Activated T-cell treated with anti-CD3 and anti-CD28 coated beads for 48 hours (primary cell): ENCODE data around the gene E2F3.

ENCODE experiments used
- DNase-seq: peaks from one replicate; pipeline ENCODE4 v3.0.0-alpha.2; 2020; ENCODE audit warnings: low read depth

The E2F3 gene

DNA sequence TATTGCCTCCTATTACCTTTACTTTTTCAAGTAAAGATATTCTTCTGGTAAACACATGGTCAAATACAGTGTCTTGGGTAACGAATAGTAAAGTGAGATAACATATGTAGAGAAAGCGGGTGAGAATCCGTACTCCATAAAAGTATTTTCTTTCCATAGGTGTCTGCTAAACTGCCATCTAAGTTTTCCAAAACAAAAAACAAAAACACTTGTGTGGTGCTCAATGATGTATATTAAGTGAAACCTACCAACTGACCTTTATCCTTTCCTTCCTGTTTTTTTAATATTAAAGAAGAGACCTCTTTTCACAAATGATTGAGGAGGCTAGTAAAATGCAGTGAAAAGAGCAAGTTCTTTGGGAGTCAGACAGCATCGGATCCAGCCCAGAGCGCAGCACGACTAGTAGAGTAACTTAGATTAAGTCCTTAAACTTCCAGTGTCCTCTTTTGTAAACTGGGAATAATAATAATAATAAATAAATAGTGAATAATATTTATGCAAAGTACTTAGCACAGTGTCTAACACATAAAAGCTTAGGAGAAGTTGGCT, 132.1 kb downstream of the E2F3 start:
- DNase-seq: no peak

DNA sequence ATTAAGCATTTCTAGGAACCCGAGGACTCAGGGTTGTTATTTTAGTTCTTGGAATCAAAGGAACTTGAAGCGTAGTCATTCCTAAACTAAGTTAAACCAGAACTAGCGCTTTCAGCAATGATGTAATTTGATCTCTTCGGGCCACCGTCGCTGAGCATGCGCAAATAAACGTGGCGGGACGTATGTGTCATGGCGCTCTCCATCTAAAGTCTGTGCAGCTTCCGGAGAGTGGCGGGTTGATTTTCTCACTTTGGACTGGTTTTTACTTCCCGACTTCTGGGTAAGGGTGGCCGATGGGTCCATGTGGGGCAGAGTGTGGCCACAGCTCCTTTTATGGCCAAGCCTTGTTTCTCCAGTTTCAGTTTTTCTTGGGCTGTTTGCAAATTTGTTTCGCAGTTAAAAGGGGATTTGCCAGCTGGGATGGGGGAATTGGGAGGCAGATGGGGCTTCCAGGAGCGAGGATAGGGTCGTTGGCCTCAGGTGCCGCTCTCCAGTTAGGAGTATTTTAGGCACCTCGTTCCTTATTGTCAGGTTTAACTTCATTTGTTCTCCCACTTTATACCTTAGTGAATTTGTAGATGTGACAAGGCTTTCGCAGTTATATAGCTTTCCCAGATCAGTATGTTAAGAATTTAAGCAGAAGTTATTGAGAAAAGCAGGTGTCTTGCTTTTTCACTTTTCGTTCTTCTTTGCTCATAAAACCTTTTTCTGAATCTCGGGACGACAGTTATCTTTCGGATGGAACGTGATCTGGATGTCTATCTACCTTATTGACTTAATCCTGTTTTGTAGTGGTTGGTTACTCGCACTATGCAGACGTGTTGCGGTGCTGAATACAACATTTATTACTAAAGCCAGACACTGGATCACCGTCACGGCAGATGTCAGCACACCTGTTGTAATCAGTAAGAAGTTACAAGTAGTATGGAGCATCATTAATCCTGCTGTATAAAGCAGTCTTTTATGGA, 132.9 kb downstream of the E2F3 start, which contains the start of gene CDKAL1:
Gene CDKAL1 (plus strand): TSS at position 163 of the 968 bp plus-strand sequence. CDS start 11,894 bp downstream, outside the sequence.
- DNase-seq: peak; percentile 81

GRCh38 chr6:20538131-20538662, 136.5 kb downstream of the E2F3 start:
- no peak for DNase-seq

DNA sequence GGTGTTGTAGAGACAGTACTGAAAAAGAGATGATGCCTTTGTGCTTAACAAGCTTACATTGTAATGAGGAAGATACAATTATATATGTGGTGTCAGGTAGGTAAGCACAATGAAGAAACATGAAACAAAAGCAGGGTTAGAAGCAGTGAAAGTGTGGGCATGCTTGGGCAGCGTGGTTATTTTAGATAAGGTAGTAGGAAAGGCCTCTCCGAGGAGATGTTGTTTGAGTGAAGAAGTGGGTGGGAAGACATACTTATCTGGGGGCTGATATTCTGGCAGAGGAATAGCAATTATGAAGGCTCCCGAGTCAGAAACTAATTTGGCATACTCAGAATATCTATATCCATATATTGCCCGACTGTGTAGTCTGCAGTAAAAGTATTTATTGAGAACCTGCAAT, 137.2 kb downstream of the E2F3 start:
- DNase-seq: no peak

DNA sequence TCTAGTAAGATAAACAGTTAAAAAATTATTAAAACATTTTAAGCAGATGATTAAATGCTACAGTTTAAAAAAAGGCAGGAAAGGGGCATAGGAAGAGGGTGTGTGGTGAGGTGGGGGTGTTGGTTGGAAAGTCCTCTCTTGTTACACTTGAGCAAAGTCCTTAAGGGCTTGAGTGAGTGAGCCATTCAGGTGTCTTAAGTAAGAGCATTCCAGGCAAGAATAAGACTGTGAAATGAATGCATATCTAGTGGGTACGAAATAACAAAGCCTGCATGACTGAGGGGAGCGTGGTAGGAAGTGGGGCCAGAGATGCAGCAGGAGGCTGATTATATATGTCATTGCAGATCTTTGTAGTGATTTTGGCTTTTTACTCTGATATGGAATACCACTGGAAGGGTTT, 137.7 kb downstream of the E2F3 start:
- no peak for DNase-seq

DNA sequence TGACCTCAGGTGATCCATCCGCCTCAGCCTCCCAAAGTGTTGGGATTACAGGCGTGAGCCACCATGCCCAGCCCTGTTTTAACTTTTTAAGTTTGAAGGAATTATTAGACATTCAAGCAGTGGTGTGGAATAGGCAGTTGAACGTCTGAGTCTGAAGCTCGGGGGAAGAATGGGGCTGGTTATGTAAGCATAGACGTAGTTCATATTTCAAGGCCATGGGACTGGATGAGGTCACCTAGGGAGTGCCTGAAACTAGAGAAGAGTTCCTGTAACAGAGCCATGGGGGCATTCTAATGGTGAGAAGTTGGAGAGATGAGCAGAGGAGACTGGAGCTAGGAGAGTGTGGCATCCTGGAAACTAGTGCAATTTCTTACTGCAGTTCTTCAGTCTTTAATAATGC, 139.0 kb downstream of the E2F3 start:
- no peak for DNase-seq

DNA sequence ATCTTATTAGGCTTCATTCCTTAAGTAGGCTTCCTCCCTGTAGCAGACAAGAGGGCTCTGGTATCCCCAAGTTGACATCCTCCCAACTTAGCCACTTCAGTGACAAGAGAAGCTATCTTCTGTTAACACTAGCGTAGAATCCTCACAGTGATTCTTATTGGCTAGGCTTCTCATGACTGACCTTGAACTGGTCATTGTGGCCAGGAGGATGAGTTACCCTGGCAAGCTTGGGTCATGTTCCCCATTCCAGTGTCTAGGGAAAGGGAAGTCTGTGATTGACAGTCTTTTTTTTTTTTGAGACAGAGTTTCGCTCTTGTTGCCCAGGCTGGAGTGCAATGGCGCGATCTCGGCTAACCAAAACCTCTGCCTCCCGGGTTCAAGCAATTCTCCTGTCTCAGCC, 139.7 kb downstream of the E2F3 start:
- DNase-seq: no peak

- DNase-seq: no peak
Observed at GRCh38 chr6:20542927-20543602, 141.4 kb downstream of the E2F3 start.
